ENCODE results near the gene PALB2.

PALB2 gene

DNA sequence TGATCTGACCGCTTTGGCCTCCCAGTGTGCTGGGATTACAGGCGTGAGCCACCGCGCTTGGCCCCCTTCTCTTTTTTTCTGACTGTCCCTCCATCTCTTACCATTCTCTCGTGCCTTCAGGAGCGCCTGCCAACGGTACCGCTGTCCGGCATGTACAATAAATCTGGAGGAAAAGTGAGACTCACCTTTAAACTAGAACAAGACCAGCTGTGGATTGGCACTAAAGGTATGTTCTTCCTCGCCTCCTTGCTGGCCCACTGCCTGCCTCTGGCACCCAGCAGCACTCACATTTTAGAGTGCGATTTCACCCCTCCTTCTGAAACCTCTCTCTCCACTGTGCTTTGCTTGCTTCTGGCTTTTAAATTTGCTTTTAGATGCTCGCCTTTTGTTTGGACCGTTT, 78.6 kb downstream of the PALB2 start:
- DNase-seq = no peak
- in situ Hi-C loops (cut with HindIII; ENCODE audit: low pct_ligation_motif_present, low pct_unique_long_range_greater_than_20kb, low sequenced_read_pairs) = no loop called here

DNA sequence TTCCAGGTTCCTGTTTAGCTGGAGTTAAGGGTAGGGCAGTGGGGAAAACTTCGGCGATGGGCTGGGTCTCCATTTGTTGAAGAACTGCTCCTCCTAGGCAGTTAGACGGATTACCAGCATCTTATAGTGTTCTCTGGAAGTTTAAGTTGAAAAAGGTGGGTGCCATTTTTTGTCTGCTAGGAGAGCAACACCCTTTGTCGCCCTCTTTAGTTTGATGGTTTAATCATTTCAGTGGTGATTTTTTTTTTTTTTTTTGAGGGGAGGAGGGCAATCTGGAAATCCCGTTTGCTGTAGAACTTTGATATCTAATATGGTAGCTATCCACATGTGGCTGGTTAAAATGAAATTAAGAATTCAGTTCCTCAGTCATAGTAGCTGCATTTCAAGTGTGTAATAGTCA, 79.5 kb downstream of the PALB2 start:
- in situ Hi-C loops (cut with HindIII; ENCODE audit: low pct_ligation_motif_present, low pct_unique_long_range_greater_than_20kb, low sequenced_read_pairs) = no loop called here
- no peak for DNase-seq

DNA sequence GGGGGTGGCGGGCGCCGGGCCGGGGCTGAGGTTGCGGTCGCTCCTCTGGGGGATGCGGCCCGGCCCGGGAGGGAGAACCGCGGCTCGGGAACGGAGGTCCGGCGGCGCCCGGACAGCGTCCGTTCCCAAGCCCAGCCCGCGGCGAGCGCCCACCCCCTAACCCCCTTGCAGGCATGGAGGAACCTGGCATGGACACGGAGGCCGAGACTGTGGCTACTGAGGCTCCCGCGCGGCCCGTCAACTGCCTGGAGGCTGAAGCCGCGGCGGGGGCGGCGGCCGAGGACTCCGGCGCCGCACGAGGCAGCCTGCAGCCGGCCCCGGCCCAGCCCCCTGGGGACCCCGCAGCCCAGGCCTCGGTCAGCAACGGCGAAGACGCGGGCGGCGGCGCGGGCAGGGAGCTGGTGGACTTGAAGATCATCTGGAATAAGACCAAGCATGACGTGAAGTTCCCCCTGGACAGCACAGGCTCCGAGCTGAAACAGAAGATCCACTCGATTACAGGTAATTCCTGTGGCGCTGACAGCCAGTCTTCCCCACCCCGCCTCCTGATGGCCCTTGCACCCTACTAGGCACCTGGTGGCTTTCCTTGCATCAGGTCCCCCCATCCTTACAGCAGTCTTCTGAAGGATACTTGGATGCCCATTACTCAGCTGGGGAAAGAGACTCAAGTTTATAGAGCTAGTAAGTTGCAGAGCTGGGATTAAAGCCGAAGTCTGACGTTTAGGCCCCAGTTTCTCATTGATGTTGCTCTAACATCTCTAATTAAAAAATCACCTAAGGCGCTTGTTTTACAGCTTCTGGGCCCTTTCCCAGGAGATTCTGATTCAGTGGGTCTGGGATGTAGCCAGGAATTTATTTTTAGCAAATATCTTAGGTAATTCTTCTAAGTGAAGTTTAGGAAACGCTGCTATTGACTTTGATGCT, 83.1 kb downstream of the PALB2 start:
- in situ Hi-C loops (cut with HindIII; ENCODE audit: low pct_ligation_motif_present, low pct_unique_long_range_greater_than_20kb, low sequenced_read_pairs) = no loop called here
- DNase-seq = no peak

DNA sequence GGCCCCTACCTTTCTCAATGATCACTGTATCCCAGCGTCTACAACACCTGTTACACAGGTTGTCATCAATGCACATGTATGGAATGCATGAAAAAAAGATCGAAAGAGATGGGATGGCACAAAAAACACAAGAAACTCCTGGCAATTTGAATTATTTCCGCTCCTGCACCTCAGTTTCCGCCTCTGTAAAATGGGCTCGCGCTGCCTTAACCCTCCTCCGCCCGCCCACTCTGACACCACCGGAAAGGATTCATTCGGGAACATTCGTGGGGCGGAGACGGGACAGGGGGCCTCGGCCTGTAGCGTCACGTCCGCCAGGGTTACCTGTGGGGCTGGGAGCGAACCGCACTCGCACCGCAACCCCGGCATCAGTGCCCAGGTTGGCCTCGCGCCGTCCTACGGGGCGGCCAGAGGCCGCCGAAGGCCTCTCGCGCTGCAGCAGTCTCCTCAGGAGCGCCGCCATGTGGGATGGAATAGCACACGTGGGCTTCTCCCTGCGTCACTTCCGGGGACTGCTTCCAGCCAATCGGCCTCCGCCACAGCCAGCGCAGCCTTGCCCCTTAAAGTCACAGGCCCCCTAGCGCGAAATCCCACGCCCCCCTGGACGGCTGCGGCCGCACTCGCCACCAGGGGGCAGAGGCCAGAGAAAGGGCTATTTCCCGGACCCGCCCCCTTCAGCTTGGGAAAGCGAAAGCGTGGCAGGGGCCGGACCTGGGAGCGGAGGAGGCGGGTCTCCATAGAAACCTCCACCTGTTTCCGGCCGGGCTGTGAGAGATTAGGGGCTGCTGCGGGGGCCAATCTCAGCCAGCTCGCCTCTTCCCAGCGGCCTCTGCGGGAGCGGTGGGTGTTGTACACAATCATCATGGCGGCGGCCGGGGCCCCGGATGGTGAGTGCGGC, 84.0 kb downstream of the PALB2 start, which contains the start of the genes EARS2 and UBFD1:
Gene EARS2, minus strand, starts transcription at position 470 of the 898 bp plus-strand sequence. Its CDS starts 7 bp downstream, at position 463.
Gene UBFD1, plus strand, starts transcription at position 847 of the 898 bp plus-strand sequence. Its CDS starts 16 bp downstream, at position 863.
- peak; percentile 99 for DNase-seq
- in situ Hi-C loops (cut with HindIII; ENCODE audit: low pct_ligation_motif_present, low pct_unique_long_range_greater_than_20kb, low sequenced_read_pairs) = no loop called here

DNA sequence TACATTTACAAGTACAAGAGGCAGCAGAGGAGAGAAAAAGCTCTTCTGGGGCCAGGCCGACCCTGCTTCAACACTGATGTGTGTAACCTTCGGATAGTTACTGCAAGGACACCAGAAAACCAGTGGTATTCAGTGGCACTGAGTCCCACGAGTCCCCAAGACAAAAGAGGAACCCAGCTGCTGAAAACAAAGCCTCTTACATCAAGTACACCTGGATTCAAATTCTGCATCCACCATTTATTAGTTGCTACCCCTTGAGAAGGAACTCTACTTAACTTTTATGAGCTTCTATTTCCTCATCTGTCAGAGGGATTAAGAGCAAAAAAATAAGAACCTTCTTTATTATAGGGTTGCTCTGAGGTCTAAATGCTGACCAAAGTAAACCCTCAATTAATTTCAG, 86.6 kb downstream of the PALB2 start:
- no peak for DNase-seq
- in situ Hi-C loops (cut with HindIII; ENCODE audit: low pct_ligation_motif_present, low pct_unique_long_range_greater_than_20kb, low sequenced_read_pairs) = no loop called here

All from ACHN (cell line).